VCaP (cell line): ENCODE results near the gene ARSI.

Source experiments
- H3K27ac ChIP-seq: fragments of 450-650 bp; 2 replicates; pipeline ENCODE4 v1.5.1; 2017
- CTCF ChIP-seq: fragments of 450-650 bp; conservative IDR thresholded peaks from 2 replicates; pipeline ENCODE4 v1.5.1; 2017; ENCODE audit warnings: mild to moderate bottlenecking, moderate library complexity

Gene ARSI

GRCh38 chr5:150320044-150320613, 17.4 kb upstream of the ARSI start:
- no peak overlapping the region for H3K27ac ChIP-seq
- no peak for TF ChIP-seq CTCF

GRCh38 chr5:150319484-150319790, 16.7 kb upstream of the ARSI start:
- no peak for TF ChIP-seq CTCF
- H3K27ac ChIP-seq = no peak overlapping the region

- TF ChIP-seq CTCF = no peak
- no peak overlapping the region for H3K27ac ChIP-seq
These were observed 16.1 kb upstream of the ARSI start for GRCh38 chr5:150318613-150319483.

- TF ChIP-seq CTCF = no peak
- H3K27ac ChIP-seq = no peak overlapping the region
These were observed 14.6 kb upstream of the ARSI start for GRCh38 chr5:150317048-150318003.

DNA sequence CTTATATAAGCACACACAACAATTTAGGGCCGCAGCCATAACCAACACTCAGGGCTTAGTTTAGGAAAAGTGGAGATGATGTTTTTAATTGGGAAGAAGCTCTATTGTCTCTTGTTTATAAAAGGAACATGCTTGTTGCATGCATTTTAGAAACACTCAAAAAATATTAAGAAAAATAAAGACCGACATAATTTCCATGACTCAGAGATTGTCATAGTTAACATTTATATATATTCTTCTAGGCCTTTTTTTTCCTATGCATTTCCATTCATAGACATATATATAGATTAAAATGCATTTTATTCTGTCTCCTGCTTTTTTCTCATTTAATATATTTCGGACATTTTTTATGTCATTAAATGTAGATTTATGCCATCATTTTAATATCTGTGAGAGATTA, 13.6 kb upstream of the ARSI start:
- no peak for TF ChIP-seq CTCF
- H3K27ac ChIP-seq = no peak overlapping the region

DNA sequence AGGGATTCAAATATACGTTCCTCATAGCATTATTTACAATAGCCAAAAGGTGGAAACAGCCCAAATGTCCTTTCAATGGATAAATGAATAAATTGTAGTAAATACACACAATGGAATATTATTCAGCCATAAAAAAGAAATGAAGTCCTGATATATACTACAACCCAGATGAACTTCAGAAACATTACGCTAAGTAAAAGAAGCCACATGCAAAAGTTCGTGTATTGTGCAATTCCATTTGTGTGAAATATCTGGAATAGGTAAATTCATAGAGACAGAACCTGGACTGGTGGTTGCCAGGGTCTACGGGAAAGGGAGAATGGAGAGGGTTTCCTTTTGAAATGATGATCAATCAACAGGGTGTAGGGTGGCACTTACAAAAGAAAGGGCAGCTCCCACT, 12.5 kb upstream of the ARSI start:
- no peak for TF ChIP-seq CTCF

More for the DNA sequence above, 12.5 kb upstream of the ARSI start:
- no peak overlapping the region for H3K27ac ChIP-seq
